Keratinocyte (primary cell): ENCODE data around the gene FYB1. TPM values are rescaled to one million over a fixed set of nuclear protein-coding genes. Genes with fewer than 3 reads are reported as not detected.
"Not testable (repeated sequence)": the region's sequence is repeated elsewhere in the genome, so short reads cannot be mapped to it uniquely, and the experiment has no call there.

Source experiments
- DNase-seq: peaks from one replicate; pipeline ENCODE4 v3.0.0-alpha.2; 2011; ENCODE audit warnings: low read depth, missing footprints, low spot score
- FAIRE-seq: peaks from 2 replicates; lab custom pipeline; 2011; peaks lifted over from hg19 to GRCh38; lab: Jason Lieb, UNC
- H2AFZ ChIP-seq: 2 replicates; pipeline ENCODE4 v1.6.0; 2012; ENCODE audit warnings: low read length, control low read depth, inconsistent platforms; ENCODE audit not compliant: control insufficient read depth
- H3K27ac ChIP-seq: 2 replicates; pipeline ENCODE4 v1.5.1; 2011; ENCODE audit warnings: low read length; ENCODE audit not compliant: control insufficient read depth, insufficient read depth
- H3K27me3 ChIP-seq: 3 replicates; pipeline ENCODE4 v1.6.0; 2011; ENCODE audit warnings: low read length; ENCODE audit not compliant: control insufficient read depth, insufficient read depth; ENCODE audit errors: extremely low read depth
- H3K36me3 ChIP-seq, 2 experiments: 2 replicates in 1 of 2; 3 replicates in 1 of 2; pipeline ENCODE4 v1.5.1; 2011; ENCODE audit warnings: low read length in 2 of 2, mild to moderate bottlenecking in 1 of 2; ENCODE audit not compliant: control insufficient read depth in 2 of 2, insufficient read depth in 2 of 2; ENCODE audit errors: extremely low read depth in 1 of 2
- H3K4me1 ChIP-seq: 3 replicates; pipeline ENCODE4 v1.5.1; 2011; ENCODE audit warnings: low read length; ENCODE audit not compliant: control insufficient read depth, insufficient read depth; ENCODE audit errors: extremely low read depth
- H3K4me2 ChIP-seq: 3 replicates; pipeline ENCODE4 v1.6.0; 2011; ENCODE audit warnings: low read depth, low read length; ENCODE audit not compliant: control insufficient read depth, insufficient read depth; ENCODE audit errors: extremely low read depth
- H3K4me3 ChIP-seq, 3 experiments: fragments of 200-600 bp in 1 of 3; sonication (generic) in 1 of 3; 2 replicates in 2 of 3; 3 replicates in 1 of 3; pipeline ENCODE4 v1.5.1; 2011 to 2016; ENCODE audit warnings: low read length in 3 of 3, mild to moderate bottlenecking in 3 of 3, control low read depth in 2 of 3, inconsistent platforms in 1 of 3, low read depth in 1 of 3, mixed read lengths in 1 of 3, mixed run types in 1 of 3, moderate library complexity in 1 of 3; ENCODE audit not compliant: control insufficient read depth in 2 of 3, insufficient read depth in 2 of 3; ENCODE audit errors: extremely low read depth in 1 of 3
- H3K79me2 ChIP-seq: 2 replicates; pipeline ENCODE4 v1.6.0; 2012; ENCODE audit warnings: low read length; ENCODE audit not compliant: control insufficient read depth, insufficient read depth
- H3K9ac ChIP-seq: 3 replicates; pipeline ENCODE4 v1.6.0; 2011; ENCODE audit warnings: low read length; ENCODE audit not compliant: control insufficient read depth, insufficient read depth; ENCODE audit errors: extremely low read depth
- H3K9me1 ChIP-seq: 3 replicates; pipeline ENCODE4 v1.6.0; 2011; ENCODE audit warnings: low read length; ENCODE audit not compliant: control insufficient read depth, insufficient read depth; ENCODE audit errors: extremely low read depth
- H3K9me3 ChIP-seq: 2 replicates; pipeline ENCODE4 v1.5.1; 2012; ENCODE audit warnings: low read depth, low read length; ENCODE audit not compliant: control insufficient read depth
- H4K20me1 ChIP-seq: 3 replicates; pipeline ENCODE4 v1.6.0; 2011; ENCODE audit warnings: low read length; ENCODE audit not compliant: control insufficient read depth, insufficient read depth; ENCODE audit errors: extremely low read depth
- EZH2 ChIP-seq: IDR thresholded peaks from one replicate; pipeline ENCODE4 v1.6.1; 2012; ENCODE audit warnings: inconsistent platforms, mild to moderate bottlenecking, low read length, moderate library complexity
- dilution Hi-C: fragments of 300-500 bp; cut with MboI; formaldehyde crosslinking; loops from one replicate; pipeline ENCODE4 v1.7.0; 2020; ENCODE audit warnings: low sequenced_read_pairs; ENCODE audit not compliant: extremely low pct_ligation_motif_present
- polyA plus RNA-seq, 5 experiments: library from polyadenylated mRNA; depleted of rRNA in 3 of 5; stranded (reverse) in 3 of 5; stranded (forward) in 1 of 5; unstranded in 1 of 5; fragments of >200 nt; gene quantifications; 1 replicate in 1 of 5; 2 replicates in 3 of 5; 3 replicates in 1 of 5; pipeline versions ENCODE4 v1.2.1 to v1.2.3, GENCODE V29; 2011 to 2012; ENCODE audit warnings: missing spikeins in 2 of 5, low read depth in 1 of 5, low replicate concordance in 1 of 5
- TF ChIP-seq, protein P1 (sequence below), 3 experiments: IDR thresholded peaks in 1 of 3; conservative IDR thresholded peaks in 1 of 3; optimal IDR thresholded peaks in 1 of 3; 2 replicates in 2 of 3; 3 replicates in 1 of 3; pipeline versions ENCODE3 to v1.5.1; 2011; ENCODE audit warnings: low read length in 3 of 3, mild to moderate bottlenecking in 3 of 3, moderate library complexity in 2 of 3, control low read depth in 1 of 3, inconsistent platforms in 1 of 3; ENCODE audit not compliant: insufficient read depth in 2 of 3; ENCODE audit errors: extremely low read depth in 1 of 3

FYB1 gene
- polyA plus RNA-seq, 1 donor (not counting 4 experiments of a cell fraction or from before 2014, with no cell fraction given) = 0.29 TPM

DNA sequence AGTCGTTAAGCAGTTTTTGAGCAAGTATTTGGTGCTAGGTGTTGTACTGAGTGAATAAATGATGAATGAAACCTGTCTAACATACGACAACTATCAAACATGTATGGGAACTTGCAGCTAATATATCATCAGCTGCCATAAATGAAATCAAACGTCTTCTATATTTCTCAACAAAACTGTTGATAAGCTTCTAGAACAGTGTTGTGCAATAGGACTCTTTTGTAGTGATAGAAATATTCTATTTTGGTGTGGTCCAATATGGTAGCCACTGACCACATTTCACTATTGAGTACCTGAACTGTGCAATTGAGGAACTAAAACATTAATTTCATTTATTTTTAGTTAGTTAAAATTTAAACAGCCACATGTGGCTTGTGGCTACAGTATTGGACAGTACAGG lies 16.3 kb upstream of the FYB1 start:
- Histone ChIP-seq H3K9ac (no peak overlapping the region), H3K79me2 (no peaks in the 10 kb centered on the region), H3K4me3 (no peak overlapping the region), H3K4me2 (no peak overlapping the region), H4K20me1 (no peaks in the 10 kb centered on the region), H3K27ac (no peak overlapping the region), H2AFZ (no peak overlapping the region), H3K9me1 (no peaks in the 10 kb centered on the region), H3K27me3 (no peaks in the 10 kb centered on the region), H3K9me3 (no peaks in the 10 kb centered on the region), H3K4me1 (peaks cover 8% of the 10 kb centered on the region), H3K36me3 (no peaks in the 10 kb centered on the region)
- FAIRE-seq (no peak), DNase-seq (no peak)
- TF ChIP-seq EZH2 = no peak
- TF ChIP-seq, protein P1, sequence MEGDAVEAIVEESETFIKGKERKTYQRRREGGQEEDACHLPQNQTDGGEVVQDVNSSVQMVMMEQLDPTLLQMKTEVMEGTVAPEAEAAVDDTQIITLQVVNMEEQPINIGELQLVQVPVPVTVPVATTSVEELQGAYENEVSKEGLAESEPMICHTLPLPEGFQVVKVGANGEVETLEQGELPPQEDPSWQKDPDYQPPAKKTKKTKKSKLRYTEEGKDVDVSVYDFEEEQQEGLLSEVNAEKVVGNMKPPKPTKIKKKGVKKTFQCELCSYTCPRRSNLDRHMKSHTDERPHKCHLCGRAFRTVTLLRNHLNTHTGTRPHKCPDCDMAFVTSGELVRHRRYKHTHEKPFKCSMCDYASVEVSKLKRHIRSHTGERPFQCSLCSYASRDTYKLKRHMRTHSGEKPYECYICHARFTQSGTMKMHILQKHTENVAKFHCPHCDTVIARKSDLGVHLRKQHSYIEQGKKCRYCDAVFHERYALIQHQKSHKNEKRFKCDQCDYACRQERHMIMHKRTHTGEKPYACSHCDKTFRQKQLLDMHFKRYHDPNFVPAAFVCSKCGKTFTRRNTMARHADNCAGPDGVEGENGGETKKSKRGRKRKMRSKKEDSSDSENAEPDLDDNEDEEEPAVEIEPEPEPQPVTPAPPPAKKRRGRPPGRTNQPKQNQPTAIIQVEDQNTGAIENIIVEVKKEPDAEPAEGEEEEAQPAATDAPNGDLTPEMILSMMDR (optimal IDR thresholded peaks at IDR 0.05 in 1 of 3, IDR thresholded peaks at IDR 0.05 in 1 of 3, conservative IDR thresholded peaks at IDR 0.05 in 1 of 3; ENCODE audit: extremely low read depth in 1 of 3, insufficient read depth in 2 of 3, low read length in 3 of 3) = no peak
- dilution Hi-C loops = no loop called here

DNA sequence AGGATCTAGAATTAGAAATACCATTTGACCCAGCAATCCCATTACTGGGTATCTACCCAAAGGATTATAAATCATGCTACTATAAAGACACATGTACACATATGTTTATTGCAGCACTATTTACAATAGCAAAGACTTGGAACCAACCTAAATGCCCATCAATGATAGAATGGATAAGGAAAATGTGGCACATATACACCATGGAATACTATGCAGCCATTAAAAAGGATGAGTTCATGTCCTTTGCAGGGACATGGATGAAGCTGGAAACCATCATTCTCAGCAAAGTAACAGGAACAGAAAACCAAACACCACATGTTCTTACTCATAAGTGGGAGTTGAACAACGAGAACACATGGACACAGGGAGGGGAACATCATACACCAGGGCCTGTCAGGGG lies 15.1 kb upstream of the FYB1 start:
- H4K20me1 ChIP-seq, H3K9me1 ChIP-seq, H3K9me3 ChIP-seq, H2AFZ ChIP-seq, dilution Hi-C loops, H3K4me1 ChIP-seq, H3K27me3 ChIP-seq, H3K27ac ChIP-seq, H3K79me2 ChIP-seq, H3K4me3 ChIP-seq, H3K4me2 ChIP-seq, FAIRE-seq, DNase-seq, H3K36me3 ChIP-seq, H3K9ac ChIP-seq: not testable (repeated sequence)

DNA sequence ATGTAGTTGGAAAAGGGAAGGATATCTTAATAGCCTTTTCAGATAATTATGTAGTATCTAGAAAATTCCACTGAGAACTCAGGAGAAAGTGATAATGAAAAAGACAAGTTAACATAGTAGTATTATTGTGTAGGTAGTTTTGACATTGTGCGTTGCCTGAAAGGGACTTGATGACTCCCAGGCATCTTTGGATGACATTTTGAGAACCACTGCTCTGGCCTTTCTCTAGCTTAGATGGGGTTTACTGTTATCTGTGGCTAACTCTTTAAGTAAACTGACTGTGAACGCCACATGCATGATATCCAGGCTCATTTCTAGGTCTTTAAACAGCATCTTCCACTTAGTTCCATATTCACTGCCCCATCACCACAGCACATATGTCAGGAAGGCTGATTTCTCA lies 14.4 kb upstream of the FYB1 start:
- FAIRE-seq = no peak
- H3K27me3 ChIP-seq = no peaks in the 10 kb centered on the region
- TF ChIP-seq EZH2 = no peak
- peaks cover 8% of the 10 kb centered on the region for H3K4me1 ChIP-seq
- no peak overlapping the region for H3K4me3 ChIP-seq
- DNase-seq = no peak
- H3K27ac ChIP-seq = no peak overlapping the region
- H3K4me2 ChIP-seq = no peak overlapping the region
- H3K36me3 ChIP-seq = no peaks in the 10 kb centered on the region
- no peak overlapping the region for H3K9ac ChIP-seq
- no peaks in the 10 kb centered on the region for H3K9me1 ChIP-seq
- no peaks in the 10 kb centered on the region for H3K79me2 ChIP-seq
- H4K20me1 ChIP-seq = no peaks in the 10 kb centered on the region
- no peaks in the 10 kb centered on the region for H3K9me3 ChIP-seq
- H2AFZ ChIP-seq = no peak overlapping the region
- dilution Hi-C loops = no loop called here
